Activated B cell treated with CpG ODN at 0.5 μM for 24 hours (primary cell): ENCODE results near the gene E2F2. TPM values are rescaled to one million over a fixed set of nuclear protein-coding genes. Genes with fewer than 3 reads are reported as not detected.

Source experiments
- ATAC-seq: fragments of 200-7000 bp; cut with Tn5 transposase; one replicate; pipeline ENCODE4 v1.10.0; 2021; ENCODE audit warnings: low read depth, mild to moderate bottlenecking, moderate library complexity
- CTCF ChIA-PET: fragments of 350-600 bp; sonication (Branson Sonifier 250); formaldehyde crosslinking; loops from one replicate; lab custom pipeline; 2021; ENCODE audit warnings: antibody characterized with exemption; lab: Charles Lee
- POLR2A ChIA-PET: fragments of 350-600 bp; sonication (Branson Sonifier 250); formaldehyde crosslinking; loops from one replicate; lab custom pipeline; 2021; ENCODE audit warnings: antibody characterized with exemption; lab: Charles Lee
- DNase-seq: peaks from one replicate; pipeline ENCODE4 v3.0.0; 2022
- H3K27ac Mint-ChIP-seq: one replicate; pipeline ENCODE4 v1.8.0; 2020; ENCODE audit warnings: mixed read lengths
- H3K27me3 Mint-ChIP-seq: one replicate; pipeline ENCODE4 v1.8.0; 2021; ENCODE audit warnings: mixed read lengths
- H3K36me3 Mint-ChIP-seq: one replicate; pipeline ENCODE4 v1.8.0; 2021; ENCODE audit warnings: low read depth, mixed read lengths
- H3K4me1 Mint-ChIP-seq: one replicate; pipeline ENCODE4 v1.8.0; 2021; ENCODE audit warnings: mixed read lengths
- H3K4me3 Mint-ChIP-seq: one replicate; pipeline ENCODE4 v1.8.0; 2020; ENCODE audit warnings: mild to moderate bottlenecking, mixed read lengths
- H3K9me3 Mint-ChIP-seq: one replicate; pipeline ENCODE4 v1.8.0; 2020; ENCODE audit warnings: mixed read lengths
- intact Hi-C: fragments of 100-400 bp; cut with micrococcal nuclease; formaldehyde crosslinking; loops from one replicate; pipeline ENCODE4 v1.15.1; 2024
- total RNA-seq: library from RNA; stranded (reverse); gene quantifications from 2 replicates; pipeline ENCODE4 v1.2.3, GENCODE V29; 2022
- TF ChIP-seq, protein P1 (sequence below): fragments of 200-600 bp; IDR thresholded peaks from one replicate; pipeline ENCODE4 v1.8.0; 2022; ENCODE audit warnings: antibody characterized with exemption, mild to moderate bottlenecking

The E2F2 gene
- total RNA-seq, 1 donor from 2014 or later: 3.4 TPM

DNA sequence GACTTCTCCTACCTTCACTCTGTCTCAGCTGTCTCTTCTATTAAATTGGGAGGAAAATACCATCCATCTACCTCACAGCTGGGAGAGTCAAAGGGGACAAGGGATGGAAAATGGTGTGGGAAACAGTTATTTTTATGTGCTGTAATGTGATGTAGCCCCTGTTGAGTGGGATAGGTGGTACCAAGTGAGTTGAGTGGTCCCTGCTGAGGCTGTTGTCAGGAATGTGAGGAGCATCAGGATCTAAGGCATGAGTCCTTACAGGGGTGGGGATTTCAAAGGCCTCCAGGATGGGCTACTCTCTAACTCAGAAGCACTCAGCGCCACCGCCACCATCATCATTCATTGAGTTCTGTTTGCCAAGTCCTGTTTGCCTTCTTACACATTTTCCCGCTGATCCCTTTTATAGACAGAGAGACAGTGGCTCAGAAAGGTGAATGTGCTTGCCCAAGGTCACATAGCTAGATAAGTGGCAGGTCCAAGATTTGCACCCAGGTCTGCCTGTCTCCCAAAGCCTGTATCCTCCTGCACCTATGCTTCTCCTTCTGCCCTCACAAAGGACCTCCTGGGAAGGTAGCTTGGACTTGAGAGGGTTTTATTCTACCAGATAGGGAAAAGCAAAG, 32.8 kb upstream of the E2F2 start:
- intact Hi-C loops: no loop called here
- CTCF ChIA-PET: interaction anchor here (1.5 to 31.5 kb wide), 3 partner anchors 13 to 72 kb away, joined by 6 to 872 read pairs (median 19); no protein-coding TSS in a partner anchor
- ATAC-seq (no peak), DNase-seq (no peak)
- no peaks in the 10 kb centered on the region for H3K9me3 Mint-ChIP-seq
- no peak overlapping the region for H3K4me3 Mint-ChIP-seq
- peak overlapping the region; percentile 32 for H3K27ac Mint-ChIP-seq
- H3K36me3 Mint-ChIP-seq: peaks cover 4% of the 10 kb centered on the region
- H3K27me3 Mint-ChIP-seq: no peaks in the 10 kb centered on the region
- H3K4me1 Mint-ChIP-seq: peaks cover 74% of the 10 kb centered on the region
- POLR2A ChIA-PET: interaction anchor here (1.8 to 36.4 kb wide), 6 partner anchors 3 to 70 kb away, joined by 8 to 1151 read pairs (median 265); partner anchors contain the start of gene ID3
- TF ChIP-seq, protein P1, sequence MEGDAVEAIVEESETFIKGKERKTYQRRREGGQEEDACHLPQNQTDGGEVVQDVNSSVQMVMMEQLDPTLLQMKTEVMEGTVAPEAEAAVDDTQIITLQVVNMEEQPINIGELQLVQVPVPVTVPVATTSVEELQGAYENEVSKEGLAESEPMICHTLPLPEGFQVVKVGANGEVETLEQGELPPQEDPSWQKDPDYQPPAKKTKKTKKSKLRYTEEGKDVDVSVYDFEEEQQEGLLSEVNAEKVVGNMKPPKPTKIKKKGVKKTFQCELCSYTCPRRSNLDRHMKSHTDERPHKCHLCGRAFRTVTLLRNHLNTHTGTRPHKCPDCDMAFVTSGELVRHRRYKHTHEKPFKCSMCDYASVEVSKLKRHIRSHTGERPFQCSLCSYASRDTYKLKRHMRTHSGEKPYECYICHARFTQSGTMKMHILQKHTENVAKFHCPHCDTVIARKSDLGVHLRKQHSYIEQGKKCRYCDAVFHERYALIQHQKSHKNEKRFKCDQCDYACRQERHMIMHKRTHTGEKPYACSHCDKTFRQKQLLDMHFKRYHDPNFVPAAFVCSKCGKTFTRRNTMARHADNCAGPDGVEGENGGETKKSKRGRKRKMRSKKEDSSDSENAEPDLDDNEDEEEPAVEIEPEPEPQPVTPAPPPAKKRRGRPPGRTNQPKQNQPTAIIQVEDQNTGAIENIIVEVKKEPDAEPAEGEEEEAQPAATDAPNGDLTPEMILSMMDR: no peak

DNA sequence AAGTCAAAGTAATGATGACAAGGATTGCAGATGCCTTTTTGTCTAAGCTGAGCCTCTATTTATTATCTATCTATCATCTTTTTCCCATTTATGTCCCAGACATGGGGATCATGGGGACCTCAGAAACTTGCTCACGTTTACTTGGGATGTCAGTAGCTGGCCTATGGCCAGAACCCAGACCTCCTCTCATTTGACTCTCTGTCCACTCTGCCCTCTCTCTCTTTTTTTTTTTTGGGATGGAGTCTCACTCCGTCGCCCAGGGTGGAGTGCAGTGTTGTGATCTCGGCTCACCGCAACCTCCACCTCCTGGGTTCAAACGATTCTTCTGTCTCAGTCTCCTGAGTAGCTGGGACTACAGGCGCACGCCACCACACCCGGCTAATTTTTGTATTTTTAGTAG, 32.0 kb upstream of the E2F2 start:
- TF ChIP-seq, protein P1: no peak
- ChIA-PET CTCF (interaction anchor here (31.5 kb wide), 1 partner anchor 72 kb away, joined by 872 read pairs; no protein-coding TSS in a partner anchor), POLR2A (interaction anchor here (0.7 to 36.4 kb wide), 3 partner anchors 11 to 130 kb away, joined by 4 to 1151 read pairs (median 520); no protein-coding TSS in a partner anchor)
- Mint-ChIP-seq H3K27me3 (no peaks in the 10 kb centered on the region), H3K9me3 (no peaks in the 10 kb centered on the region), H3K4me1 (peaks cover 71% of the 10 kb centered on the region), H3K27ac (peak overlapping the region; percentile 32), H3K36me3 (peaks cover 10% of the 10 kb centered on the region), H3K4me3 (peak overlapping the region; percentile 39)
- intact Hi-C loops: no loop called here
- ATAC-seq: no peak
- DNase-seq: no peak

DNA sequence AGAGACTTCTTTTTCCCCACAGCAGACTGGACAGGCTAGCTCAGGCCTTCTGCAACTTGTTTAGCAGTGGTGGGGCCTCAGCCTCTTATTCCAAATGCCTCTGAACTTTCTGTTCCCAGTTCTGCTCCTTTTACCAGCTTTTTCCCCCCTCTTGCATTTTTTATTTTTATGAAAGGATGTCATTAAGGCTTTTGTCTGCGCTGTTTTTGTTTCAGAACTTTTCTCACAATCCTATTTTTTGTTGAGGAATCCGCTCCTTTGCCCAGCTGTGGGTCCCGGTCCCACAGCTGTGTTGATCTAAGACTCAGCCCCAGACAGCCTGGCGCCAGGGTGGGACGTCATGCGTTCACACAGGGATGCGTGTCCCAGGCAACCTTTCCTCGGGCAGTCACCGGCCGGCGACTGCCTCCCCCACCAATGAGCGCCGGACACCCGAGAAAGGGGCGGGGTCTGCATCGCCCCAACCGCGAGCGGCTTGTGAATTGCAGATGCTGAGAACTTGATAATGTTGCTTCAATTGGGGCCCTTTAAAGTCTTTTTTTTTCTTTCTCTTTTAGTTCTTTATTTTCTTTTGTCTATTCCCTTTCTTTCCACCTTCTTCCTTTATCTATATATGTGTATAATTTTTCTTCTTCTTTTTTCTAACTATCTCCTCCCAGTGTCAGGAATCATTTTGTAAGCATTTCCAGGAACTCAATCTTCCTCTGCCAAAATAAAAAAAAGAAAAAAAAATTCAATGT, 31.3 kb upstream of the E2F2 start:
- Mint-ChIP-seq H3K4me3 (peak overlapping the region; percentile 72), H3K36me3 (peaks cover 17% of the 10 kb centered on the region)
- ATAC-seq: peak; percentile 5

DNA sequence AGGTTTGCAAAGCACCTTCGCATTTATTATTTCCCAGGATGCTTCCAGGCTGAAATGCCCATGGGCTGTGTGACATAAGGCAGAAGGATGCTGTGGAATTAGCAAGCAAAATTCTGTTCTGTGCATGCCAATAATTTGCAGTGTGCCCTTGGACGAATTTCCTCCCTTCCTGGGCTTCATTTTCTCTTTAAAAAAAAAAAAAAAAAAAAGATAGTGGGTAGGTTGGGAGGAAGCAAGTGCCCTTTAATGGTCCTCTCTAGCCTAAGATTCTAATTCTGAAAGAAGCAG, 30.7 kb upstream of the E2F2 start:
- DNase-seq: no peak
- Mint-ChIP-seq H3K36me3 (peaks cover 22% of the 10 kb centered on the region), H3K27me3 (no peaks in the 10 kb centered on the region), H3K27ac (peak overlapping the region; percentile 95), H3K4me1 (peaks cover 71% of the 10 kb centered on the region), H3K4me3 (peak overlapping the region; percentile 29), H3K9me3 (no peaks in the 10 kb centered on the region)
- CTCF ChIA-PET: interaction anchor here (31.5 kb wide), 1 partner anchor 74 kb away, joined by 872 read pairs; no protein-coding TSS in a partner anchor
- ATAC-seq: no peak
- intact Hi-C loops: no loop called here
- POLR2A ChIA-PET: interaction anchor here (0.7 to 36.4 kb wide), 6 partner anchors 12 to 62 kb away, joined by 3 to 1151 read pairs (median 4); no protein-coding TSS in a partner anchor
- TF ChIP-seq, protein P1: no peak

More for the DNA sequence above, 31.3 kb upstream of the E2F2 start:
- POLR2A ChIA-PET: interaction anchor here (0.7 to 36.4 kb wide), 7 partner anchors 12 to 131 kb away, joined by 3 to 1151 read pairs (median 4); no protein-coding TSS in a partner anchor
- CTCF ChIA-PET: interaction anchor here (31.5 kb wide), 1 partner anchor 73 kb away, joined by 872 read pairs; no protein-coding TSS in a partner anchor
- Mint-ChIP-seq H3K9me3 (no peaks in the 10 kb centered on the region), H3K27me3 (no peaks in the 10 kb centered on the region), H3K27ac (peak overlapping the region; percentile 95), H3K4me1 (peaks cover 71% of the 10 kb centered on the region)
- peak; percentile 56 for DNase-seq
- intact Hi-C loops: no loop called here
- TF ChIP-seq, protein P1: no peak
